Dermis blood vessel endothelial cell (primary cell): ENCODE data around the gene NUP42. TPM values are rescaled to one million over a fixed set of nuclear protein-coding genes. Genes with fewer than 3 reads are reported as not detected.
"Not testable (repeated sequence)": the region's sequence is repeated elsewhere in the genome, so short reads cannot be mapped to it uniquely, and the experiment has no call there.

Experiments
- DNase-seq: peaks from one replicate; pipeline ENCODE4 v3.0.0; 2010
- total RNA-seq: library from RNA; depleted of rRNA; stranded (reverse); fragments of >200 nt; gene quantifications from 2 replicates; pipeline ENCODE4 v1.2.3, GENCODE V29; 2014

Gene NUP42
- total RNA-seq, 1 donor from 2014 or later: 31.5 TPM

- DNase-seq: peak; percentile 42
These were observed 24.3 kb downstream of the NUP42 start for GRCh38 chr7:23205909-23206767.

GRCh38 chr7:23207021-23207420, 25.2 kb downstream of the NUP42 start:
- no peak for DNase-seq

GRCh38 chr7:23207884-23208283, 26.0 kb downstream of the NUP42 start:
- DNase-seq: no peak

GRCh38 chr7:23208316-23208715, 26.5 kb downstream of the NUP42 start:
- DNase-seq: no peak

GRCh38 chr7:23210506-23210905, 28.7 kb downstream of the NUP42 start:
- no peak for DNase-seq

- DNase-seq: no peak
These were observed 29.7 kb downstream of the NUP42 start for GRCh38 chr7:23211589-23211988.

- no peak for DNase-seq
These were observed 30.5 kb downstream of the NUP42 start for GRCh38 chr7:23212395-23212794.

GRCh38 chr7:23212841-23213240, 31.0 kb downstream of the NUP42 start:
- no peak for DNase-seq

GRCh38 chr7:23213755-23214154, 31.9 kb downstream of the NUP42 start:
- DNase-seq: no peak

- DNase-seq: no peak
These were observed 32.6 kb downstream of the NUP42 start for GRCh38 chr7:23214423-23214822.

- no peak for DNase-seq
These were observed 33.1 kb downstream of the NUP42 start for GRCh38 chr7:23214938-23215337.

GRCh38 chr7:23216021-23216420, 34.2 kb downstream of the NUP42 start:
- no peak for DNase-seq

- DNase-seq: no peak
These were observed 36.3 kb downstream of the NUP42 start for GRCh38 chr7:23218196-23218595.

- DNase-seq: peak; percentile 5
These were observed 39.0 kb downstream of the NUP42 start for GRCh38 chr7:23220690-23221305.

GRCh38 chr7:23222439-23223030, 40.7 kb downstream of the NUP42 start:
- DNase-seq: no peak

- DNase-seq: not testable (repeated sequence)
These were observed 42.5 kb downstream of the NUP42 start for GRCh38 chr7:23224364-23224763.

- no peak for DNase-seq
These were observed 45.1 kb downstream of the NUP42 start for GRCh38 chr7:23226844-23227450.

GRCh38 chr7:23228412-23228811, 46.6 kb downstream of the NUP42 start:
- DNase-seq: no peak

- no peak for DNase-seq
These were observed 48.8 kb downstream of the NUP42 start for GRCh38 chr7:23230641-23231101.

GRCh38 chr7:23232966-23233365, 51.1 kb downstream of the NUP42 start:
- no peak for DNase-seq

GRCh38 chr7:23234569-23235296, 52.9 kb downstream of the NUP42 start:
- DNase-seq: no peak

GRCh38 chr7:23235813-23236221, 54.0 kb downstream of the NUP42 start:
- DNase-seq: no peak

GRCh38 chr7:23237000-23237399, 55.2 kb downstream of the NUP42 start:
- no peak for DNase-seq
